PFSK-1 (cell line): ENCODE measurements around the gene TEX52.
A peak's percentile ranks its signal among the peaks of the same experiment; 100 is the strongest.

ENCODE experiments used
- POLR2AphosphoS5 ChIP-seq: IDR thresholded peaks from 2 replicates; pipeline ENCODE4 v1.6.1; 2012; ENCODE audit warnings: low read depth, mild to moderate bottlenecking, control low read depth, low read length, moderate library complexity
- TAF1 ChIP-seq: IDR thresholded peaks from 2 replicates; pipeline ENCODE4 v1.6.1; 2012; ENCODE audit warnings: low read length, control low read depth, borderline replicate concordance; ENCODE audit not compliant: insufficient read depth

GRCh38 chr12:2890388-2891239 is 33.8 kb upstream of the TEX52 start, which contains the start of gene TULP3:
- TF ChIP-seq TAF1 = peak; percentile 78; the same call in 1 of the 2 replicates
- peak; percentile 91 for TF ChIP-seq POLR2AphosphoS5
